HG02763 (cell line): Measurements from ENCODE around the gene NUDT4.
A peak's percentile ranks its signal among the peaks of the same experiment; 100 is the strongest.
"Not testable (repeated sequence)": the region's sequence is repeated elsewhere in the genome, so short reads cannot be mapped to it uniquely, and the experiment has no call there.

Source experiments
- ATAC-seq: cut with Tn5 transposase; IDR thresholded peaks from one replicate; pipeline ENCODE4 v1.9.1; 2021; ENCODE audit warnings: mild to moderate bottlenecking, moderate library complexity; ENCODE audit not compliant: unreplicated experiment

The NUDT4 gene

DNA sequence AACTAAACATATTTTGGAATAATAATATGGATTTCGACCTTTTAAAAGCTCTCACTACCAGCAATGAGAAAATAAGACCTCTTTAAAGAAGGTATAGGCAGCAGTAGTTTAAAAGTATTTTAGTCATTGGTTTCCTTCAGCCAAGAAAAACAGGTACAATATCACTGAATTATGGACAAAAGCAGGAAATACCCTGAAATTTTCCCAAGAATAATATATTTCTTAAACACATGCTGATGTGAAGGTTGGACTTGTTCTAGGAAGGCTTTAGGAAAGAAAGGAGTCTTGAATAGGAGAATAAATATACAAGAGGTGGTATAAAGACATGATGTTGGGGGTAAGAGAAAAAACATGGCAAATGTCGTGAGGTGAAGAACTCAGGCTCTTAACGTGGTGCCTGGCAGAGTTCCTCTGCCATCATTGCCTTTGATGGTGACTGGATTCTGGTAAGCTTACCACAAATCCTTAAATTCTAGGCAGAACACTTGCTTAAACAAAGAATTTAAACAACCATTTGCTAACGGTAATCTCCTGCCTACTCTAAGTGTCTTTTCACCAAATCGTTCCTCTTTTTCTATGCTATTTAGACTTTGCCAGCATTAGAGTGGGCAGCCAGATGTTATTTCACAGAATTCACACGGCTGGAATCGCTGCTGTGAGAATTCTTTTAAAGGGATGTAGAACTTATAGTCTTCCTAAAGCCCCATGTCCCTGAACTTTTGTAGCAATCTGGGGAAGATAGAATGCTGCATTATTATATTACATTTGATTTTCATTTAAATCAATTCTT, 11.9 kb upstream of the NUDT4 start:
- ATAC-seq, result no peak

DNA sequence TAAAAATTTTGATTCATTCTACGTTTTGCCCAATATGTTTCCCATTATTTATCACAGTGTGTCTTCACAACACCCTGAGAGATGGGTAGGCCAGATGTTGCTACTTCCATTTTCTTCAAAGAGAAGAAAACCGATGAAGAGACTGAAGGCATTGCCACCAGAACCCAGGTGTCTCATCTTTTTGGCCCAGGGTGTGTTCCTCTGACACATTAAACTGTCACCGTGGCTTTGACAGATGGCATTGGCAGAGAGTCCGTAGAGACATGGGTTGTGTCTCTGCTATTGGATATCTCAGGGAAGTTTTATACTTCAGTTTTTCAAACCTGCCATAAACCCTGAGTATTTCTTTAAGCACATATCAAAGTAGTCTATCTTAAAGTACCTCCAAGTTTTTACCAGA, 11.3 kb upstream of the NUDT4 start:
- no peak for ATAC-seq

GRCh38 chr12:93368766-93369165, 9.0 kb upstream of the NUDT4 start:
- no peak for ATAC-seq

DNA sequence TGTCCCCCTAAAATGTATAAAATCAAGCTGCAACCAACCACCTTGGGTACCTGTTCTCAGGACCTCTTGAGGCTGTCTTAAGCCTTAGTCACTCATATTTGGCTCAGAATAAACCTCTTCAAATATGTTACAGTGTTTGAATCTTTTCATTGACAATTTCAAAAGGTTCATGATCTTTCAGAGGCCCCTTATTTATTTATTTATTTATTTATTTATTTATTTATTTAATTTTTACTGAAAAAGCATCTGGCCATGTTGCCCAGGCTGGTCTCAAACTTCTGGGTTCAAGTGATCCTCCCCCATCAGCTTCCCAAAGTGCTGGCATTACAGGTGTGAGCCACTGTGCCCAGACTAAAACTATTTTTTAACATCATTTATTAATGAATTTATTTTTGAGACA, 8.2 kb upstream of the NUDT4 start:
- ATAC-seq, result no peak

- no peak for ATAC-seq
Measured at GRCh38 chr12:93370947-93371346, 6.8 kb upstream of the NUDT4 start.

GRCh38 chr12:93373961-93374656, 3.6 kb upstream of the NUDT4 start:
- ATAC-seq, result no peak

DNA sequence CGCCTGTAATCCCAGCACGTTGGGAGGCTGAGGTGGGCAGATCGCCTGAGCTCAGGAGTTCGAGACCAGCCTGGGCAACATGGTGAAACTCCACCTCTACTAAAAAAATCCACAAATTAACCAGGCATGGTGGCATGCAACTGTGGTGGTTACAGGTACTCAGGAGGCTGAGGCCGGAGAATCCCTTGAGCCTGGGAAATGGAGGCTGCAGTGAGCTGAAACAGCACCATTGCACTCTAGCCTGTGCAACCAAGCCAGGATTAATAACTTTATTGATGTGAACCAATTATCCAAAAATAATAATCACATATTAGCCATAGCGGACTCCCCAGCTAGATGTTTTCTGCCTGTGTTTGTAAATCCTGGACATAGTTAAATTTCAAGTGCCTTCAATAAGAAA, 1.8 kb upstream of the NUDT4 start:
- no peak for ATAC-seq

DNA sequence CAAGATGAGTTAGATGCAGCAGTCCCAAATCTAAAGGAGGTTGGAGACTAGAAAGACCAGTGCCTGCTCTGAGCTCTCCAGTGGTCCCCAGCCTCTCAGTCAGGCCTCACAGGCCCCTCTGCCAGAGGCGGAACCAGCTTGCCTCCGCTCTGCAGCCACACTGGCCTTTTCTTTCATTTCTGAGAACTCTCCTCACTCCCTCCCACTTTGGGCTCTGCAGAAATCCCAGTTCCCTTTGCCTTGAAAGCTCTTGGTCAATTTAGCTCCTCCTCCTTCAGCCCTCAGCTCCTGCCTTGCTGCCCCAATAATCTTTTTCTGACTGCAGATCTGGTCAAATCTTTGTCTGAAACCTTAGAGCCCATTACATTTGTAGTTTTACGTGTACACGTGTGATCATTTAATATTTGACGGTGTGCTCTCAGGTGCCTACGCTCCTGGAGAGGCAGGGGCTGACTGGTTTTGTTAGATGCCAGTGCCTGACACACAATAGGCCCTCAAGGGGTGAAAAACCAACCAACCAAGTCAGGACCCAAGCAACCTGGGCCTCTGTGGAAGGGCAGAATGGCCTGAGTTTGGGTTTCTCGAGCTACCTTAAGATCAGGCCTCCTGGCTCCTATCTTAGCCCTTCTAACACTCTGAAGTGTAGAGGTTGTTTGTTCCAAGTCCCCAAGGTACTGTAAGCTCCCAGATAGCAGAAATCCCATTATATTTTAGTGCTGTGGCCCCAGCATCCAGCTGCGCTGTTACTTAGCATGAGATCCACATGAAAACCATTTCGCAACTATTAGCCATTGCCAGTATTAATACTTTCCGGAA, 1.1 kb upstream of the NUDT4 start:
- no peak for ATAC-seq

DNA sequence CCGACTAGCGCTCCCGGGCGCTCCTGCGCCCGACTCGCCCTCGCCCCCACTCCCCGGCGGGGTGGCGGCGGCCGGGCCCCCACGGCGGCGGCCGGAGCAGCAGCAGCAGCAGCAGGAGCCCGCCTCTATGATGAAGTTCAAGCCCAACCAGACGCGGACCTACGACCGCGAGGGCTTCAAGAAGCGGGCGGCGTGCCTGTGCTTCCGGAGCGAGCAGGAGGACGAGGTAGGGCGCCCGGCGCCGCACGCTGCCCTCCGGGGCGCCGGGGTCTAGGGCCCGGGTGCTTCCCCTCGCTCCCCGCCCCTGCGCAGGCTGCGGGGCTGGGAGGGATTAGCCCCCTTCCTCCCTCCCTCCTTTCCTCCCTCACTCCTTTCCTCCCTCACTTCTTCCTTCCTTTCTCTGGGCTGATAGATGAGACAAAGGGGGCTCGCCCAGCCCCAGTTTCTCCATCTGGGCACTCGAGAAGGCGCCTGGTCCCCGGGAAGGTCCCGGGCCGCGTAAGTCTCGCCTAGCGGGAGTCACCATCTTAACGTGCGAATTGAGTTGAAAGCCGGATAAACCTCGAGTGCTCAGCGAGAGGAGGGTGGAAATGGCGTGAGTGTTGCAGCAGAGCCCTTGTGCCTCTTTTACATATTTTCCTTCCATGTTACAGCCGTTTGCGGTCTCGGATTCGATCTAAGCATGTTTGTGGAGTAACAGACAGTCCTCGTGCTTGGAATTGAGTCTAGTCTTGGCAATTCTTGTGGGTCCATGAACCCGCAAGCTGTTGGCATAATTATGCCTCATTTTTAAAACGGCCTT, 672 bp downstream of the NUDT4 start:
- ATAC-seq, result peak; percentile 23

DNA sequence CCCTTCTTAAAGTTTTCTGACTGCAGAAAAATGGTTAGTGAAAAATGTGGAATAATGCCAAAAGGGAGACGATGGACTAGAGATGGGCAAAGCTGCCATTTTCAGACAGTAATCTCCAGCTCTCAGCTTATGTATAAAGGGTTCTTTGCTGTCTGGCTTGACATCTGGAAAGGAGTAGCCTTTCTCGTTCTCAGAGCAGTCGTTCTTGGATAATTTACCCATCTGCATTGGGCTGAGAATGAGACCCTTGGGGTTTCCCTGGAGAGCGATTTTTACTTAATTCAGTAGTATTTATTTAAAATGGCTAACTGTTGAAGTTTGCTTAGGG, 1.2 kb downstream of the NUDT4 start:
- no peak for ATAC-seq

- ATAC-seq, result no peak
Measured at GRCh38 chr12:93379326-93379980, 1.7 kb downstream of the NUDT4 start.

DNA sequence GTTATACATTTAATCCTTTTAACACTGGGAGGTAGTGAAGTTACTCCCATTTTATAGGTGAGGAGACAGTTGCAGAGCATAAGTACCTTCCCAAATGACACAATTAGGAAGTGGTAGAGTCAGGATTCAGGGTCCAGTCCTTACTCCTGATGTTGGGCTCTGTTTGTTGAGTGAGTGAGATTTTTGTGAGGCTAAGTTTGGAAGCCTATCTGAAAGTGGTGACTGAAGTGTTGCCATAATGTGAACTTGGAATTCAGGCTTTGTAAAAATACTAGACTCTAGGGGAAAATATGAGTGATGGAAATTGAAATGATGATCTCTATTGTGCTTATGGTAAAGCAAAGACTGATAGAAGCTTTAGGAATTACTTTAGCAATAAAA, 2.2 kb downstream of the NUDT4 start:
- no peak for ATAC-seq

GRCh38 chr12:93380480-93381121, 2.9 kb downstream of the NUDT4 start:
- ATAC-seq, result no peak

GRCh38 chr12:93381161-93381975, 3.6 kb downstream of the NUDT4 start:
- no peak for ATAC-seq

GRCh38 chr12:93381976-93382437, 4.3 kb downstream of the NUDT4 start:
- ATAC-seq, result not testable (repeated sequence)

DNA sequence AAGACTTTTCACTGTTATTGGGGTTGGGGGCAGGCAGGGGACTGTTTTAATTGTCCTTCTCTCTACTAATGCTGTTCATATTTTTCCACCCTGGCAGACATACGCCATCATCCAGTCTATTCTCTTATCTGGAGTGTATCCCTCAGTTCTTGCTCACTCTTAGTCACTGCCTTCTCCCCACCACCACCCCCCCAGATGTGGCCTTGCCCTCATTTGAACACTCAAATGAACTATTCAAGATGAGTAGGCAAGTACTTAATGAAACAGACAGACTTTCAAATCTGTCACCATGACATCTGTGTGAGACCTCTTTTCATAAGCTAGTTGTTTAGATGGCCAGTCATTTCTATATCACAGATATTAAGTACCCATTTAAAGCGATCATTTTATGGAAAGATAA, 10.1 kb downstream of the NUDT4 start:
- ATAC-seq, result no peak

DNA sequence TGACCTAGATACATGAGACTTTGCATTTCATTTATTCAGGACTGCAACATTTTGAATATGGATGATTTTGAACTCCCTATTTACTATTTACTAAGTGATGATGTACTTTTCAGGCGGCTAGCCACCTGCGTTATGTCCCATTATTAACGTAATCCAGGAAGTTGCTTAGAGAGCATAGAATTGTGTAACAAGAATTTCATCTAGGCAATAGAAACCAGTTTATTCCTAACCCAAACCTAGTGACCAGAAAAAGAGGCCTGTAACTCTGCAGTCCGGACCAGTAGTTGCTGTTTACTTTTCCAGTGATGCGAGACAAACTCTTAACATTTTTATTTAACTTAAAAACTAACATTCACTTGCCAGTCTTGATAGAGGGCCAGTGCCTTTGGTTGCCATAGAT, 12.3 kb downstream of the NUDT4 start:
- no peak for ATAC-seq

DNA sequence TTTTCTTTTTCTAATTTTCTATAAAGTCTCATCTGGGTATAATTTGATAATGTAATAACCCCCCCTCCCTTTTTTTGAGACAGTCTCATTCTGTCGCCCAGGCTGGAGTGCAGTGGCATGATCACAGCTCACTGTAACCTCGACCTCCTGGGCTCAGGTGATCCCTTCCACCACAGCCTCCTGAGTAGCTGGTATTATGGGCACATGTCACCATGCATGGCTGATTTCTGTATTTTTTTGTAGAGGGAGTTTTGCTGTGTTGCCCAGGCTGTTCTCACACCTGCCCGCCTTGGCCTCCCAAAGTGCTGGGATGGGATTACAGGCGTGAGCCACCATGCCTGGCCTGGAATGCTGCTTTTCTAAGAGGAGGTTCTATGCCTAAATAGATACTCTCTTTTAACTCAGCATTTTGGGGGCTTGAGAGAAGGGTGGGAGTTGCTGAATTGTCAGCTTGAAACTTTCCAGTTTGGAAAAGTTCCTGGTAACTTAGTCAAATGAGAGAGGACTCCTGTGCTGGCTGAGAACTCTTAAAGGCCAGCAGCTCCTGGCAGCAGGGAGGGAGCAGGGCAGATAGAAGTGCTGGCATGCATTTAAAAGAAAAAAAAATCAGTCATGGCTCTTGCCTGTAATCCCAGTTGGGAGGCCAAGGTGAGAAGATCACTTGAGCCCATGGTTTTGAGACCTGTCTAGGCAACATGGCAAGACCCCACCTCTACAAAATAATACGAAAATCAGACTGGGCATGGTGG, 13.0 kb downstream of the NUDT4 start:
- ATAC-seq, result no peak
